Mesenchymal stem cell (in vitro differentiated cells and primary cell): ENCODE results near the gene DIAPH2.

ENCODE experiments used
- DNase-seq: peaks from one replicate; pipeline ENCODE4 v3.0.0-alpha.2; 2013
- H2AFZ ChIP-seq: one replicate; pipeline ENCODE4 v1.6.1; 2013; ENCODE audit warnings: low read depth, mild to moderate bottlenecking, control low read depth, inconsistent platforms, low read length, moderate library complexity
- H2AK5ac ChIP-seq: 2 replicates; pipeline ENCODE4 v1.6.1; 2013; ENCODE audit warnings: low read length, moderate library complexity, mild to moderate bottlenecking, inconsistent platforms; ENCODE audit not compliant: severe bottlenecking
- H2BK120ac ChIP-seq: one replicate; pipeline ENCODE4 v1.6.1; 2013; ENCODE audit warnings: low read depth, mild to moderate bottlenecking, inconsistent platforms, low read length, moderate library complexity
- H2BK12ac ChIP-seq, 2 experiments: one replicate each; pipeline ENCODE4 v1.6.1; 2013; ENCODE audit warnings: inconsistent platforms in 2 of 2, low read length in 2 of 2, mild to moderate bottlenecking in 2 of 2, moderate library complexity in 2 of 2, control low read depth in 1 of 2
- H2BK15ac ChIP-seq: one replicate; pipeline ENCODE4 v1.6.1; 2013; ENCODE audit warnings: mild to moderate bottlenecking, low read depth, inconsistent platforms; ENCODE audit not compliant: poor library complexity, severe bottlenecking
- H2BK5ac ChIP-seq: 2 replicates; pipeline ENCODE4 v1.6.1; 2013; ENCODE audit warnings: low read depth, mild to moderate bottlenecking, low read length, control low read depth, inconsistent platforms; ENCODE audit not compliant: poor library complexity, severe bottlenecking
- H3K14ac ChIP-seq, 2 experiments: one replicate each; pipeline ENCODE4 v1.6.1; 2013; ENCODE audit warnings: inconsistent platforms in 2 of 2, low read length in 2 of 2, control low read depth in 1 of 2, mild to moderate bottlenecking in 1 of 2, moderate library complexity in 1 of 2
- H3K18ac ChIP-seq, 2 experiments: one replicate each; pipeline ENCODE4 v1.6.1; 2013; ENCODE audit warnings: inconsistent platforms in 2 of 2, low read length in 2 of 2, control low read depth in 1 of 2, low read depth in 1 of 2, mild to moderate bottlenecking in 1 of 2
- H3K23ac ChIP-seq, 2 experiments: one replicate each; pipeline ENCODE4 v1.6.1; 2013; ENCODE audit warnings: inconsistent platforms in 2 of 2, low read length in 2 of 2, mild to moderate bottlenecking in 2 of 2, moderate library complexity in 2 of 2, control low read depth in 1 of 2
- H3K27ac ChIP-seq: 2 replicates; pipeline ENCODE4 v1.5.1; 2013; ENCODE audit warnings: mild to moderate bottlenecking, moderate library complexity, low read length, control low read depth, inconsistent platforms; ENCODE audit not compliant: poor library complexity, severe bottlenecking
- H3K27me3 ChIP-seq, 2 experiments: 2 replicates each; pipeline versions ENCODE4 v1.6.1 to v1.7.0; 2013; ENCODE audit warnings: low read length in 2 of 2, mild to moderate bottlenecking in 2 of 2, moderate library complexity in 2 of 2, control low read depth in 1 of 2, inconsistent platforms in 1 of 2; ENCODE audit not compliant: control insufficient read depth in 1 of 2, insufficient read depth in 1 of 2
- H3K36me3 ChIP-seq, 2 experiments: 2 replicates each; pipeline versions ENCODE4 v1.6.1 to v1.7.0; 2013; ENCODE audit warnings: low read length in 2 of 2, control low read depth in 1 of 2, inconsistent platforms in 1 of 2, low read depth in 1 of 2, mild to moderate bottlenecking in 1 of 2; ENCODE audit not compliant: insufficient read depth in 2 of 2, control insufficient read depth in 1 of 2
- H3K4ac ChIP-seq, 2 experiments: one replicate each; pipeline ENCODE4 v1.6.1; 2013; ENCODE audit warnings: inconsistent platforms in 2 of 2, low read length in 2 of 2, mild to moderate bottlenecking in 2 of 2, moderate library complexity in 2 of 2, control low read depth in 1 of 2, low read depth in 1 of 2
- H3K4me1 ChIP-seq: 2 replicates; pipeline ENCODE4 v1.6.1; 2013; ENCODE audit warnings: low read depth, low read length, control low read depth; ENCODE audit not compliant: control insufficient read depth, insufficient read depth
- H3K4me2 ChIP-seq: 2 replicates; pipeline ENCODE4 v1.6.1; 2013; ENCODE audit warnings: low read length, mild to moderate bottlenecking, inconsistent platforms; ENCODE audit not compliant: poor library complexity, severe bottlenecking
- H3K4me3 ChIP-seq, 2 experiments: 2 replicates each; pipeline versions ENCODE4 v1.5.1 to v1.7.0; 2013; ENCODE audit warnings: low read length in 2 of 2, mild to moderate bottlenecking in 2 of 2, control low read depth in 1 of 2, low read depth in 1 of 2; ENCODE audit not compliant: insufficient read depth in 1 of 2
- H3K79me1 ChIP-seq: replicated peaks from 2 replicates; pipeline ENCODE4 v1.6.1; 2013; ENCODE audit warnings: mild to moderate bottlenecking, control low read depth, low read length, inconsistent platforms; ENCODE audit not compliant: poor library complexity, severe bottlenecking
- H3K9ac ChIP-seq: 2 replicates; pipeline ENCODE4 v1.7.0; 2013; ENCODE audit warnings: mild to moderate bottlenecking, low read length, moderate library complexity
- H3K9me3 ChIP-seq: 2 replicates; pipeline ENCODE4 v1.7.0; 2013; ENCODE audit warnings: mild to moderate bottlenecking, low read length; ENCODE audit not compliant: control insufficient read depth
- H4K8ac ChIP-seq: one replicate; pipeline ENCODE4 v1.6.1; 2013; ENCODE audit warnings: inconsistent platforms, mild to moderate bottlenecking, low read length, moderate library complexity
- H4K91ac ChIP-seq: one replicate; pipeline ENCODE4 v1.6.1; 2013; ENCODE audit warnings: mild to moderate bottlenecking, low read length, inconsistent platforms
- WGBS: methylation state at CpG from one replicate; pipeline ENCODE4 v1.1.7; 2013; ENCODE audit warnings: mixed read lengths; 5-methylcytosine and 5-hydroxymethylcytosine counted together

DIAPH2 gene

DNA sequence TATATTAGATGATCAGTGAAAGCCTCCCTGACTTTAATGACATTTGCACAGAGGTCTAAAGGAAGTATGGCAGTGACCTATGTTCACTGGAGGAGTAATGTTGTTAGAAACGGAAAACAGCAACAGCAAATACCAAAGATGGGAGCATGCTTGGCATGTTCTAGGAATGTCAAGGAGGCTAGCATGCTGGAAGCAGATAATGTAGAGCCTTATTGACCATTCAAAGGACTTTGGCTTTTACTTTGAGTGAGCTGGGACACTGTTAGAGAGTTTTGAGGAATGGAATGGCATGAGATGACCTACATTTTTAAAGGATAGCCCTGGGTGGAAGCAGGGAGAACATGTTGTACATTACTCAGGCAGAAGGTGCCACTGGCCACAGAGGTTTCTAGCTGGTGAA lies 205.1 kb downstream of the DIAPH2 start:
- Histone ChIP-seq H3K4me3 (no peak overlapping the region), H2BK15ac (no peak overlapping the region), H3K27me3 (no peaks in the 10 kb centered on the region), H2AFZ (no peak overlapping the region), H3K79me1 (no peaks in the 10 kb centered on the region), H3K23ac (no peak overlapping the region), H4K8ac (no peak overlapping the region), H3K4me1 (no peaks in the 10 kb centered on the region), H2BK12ac (no peak overlapping the region), H2AK5ac (no peak overlapping the region), H3K9ac (no peak overlapping the region), H4K91ac (no peak overlapping the region), H2BK120ac (no peak overlapping the region), H2BK5ac (no peak overlapping the region), H3K27ac (no peak overlapping the region), H3K9me3 (no peaks in the 10 kb centered on the region), H3K14ac (no peak overlapping the region), H3K4me2 (no peak overlapping the region), H3K36me3 (peaks cover under 1 to 2% of the 10 kb centered on the region in 2 experiments), H3K4ac (no peak overlapping the region), H3K18ac (no peak overlapping the region)
- WGBS = 77% methylated on average over 1 of the region's 1 CpG
- peak; percentile 28 for DNase-seq

DNA sequence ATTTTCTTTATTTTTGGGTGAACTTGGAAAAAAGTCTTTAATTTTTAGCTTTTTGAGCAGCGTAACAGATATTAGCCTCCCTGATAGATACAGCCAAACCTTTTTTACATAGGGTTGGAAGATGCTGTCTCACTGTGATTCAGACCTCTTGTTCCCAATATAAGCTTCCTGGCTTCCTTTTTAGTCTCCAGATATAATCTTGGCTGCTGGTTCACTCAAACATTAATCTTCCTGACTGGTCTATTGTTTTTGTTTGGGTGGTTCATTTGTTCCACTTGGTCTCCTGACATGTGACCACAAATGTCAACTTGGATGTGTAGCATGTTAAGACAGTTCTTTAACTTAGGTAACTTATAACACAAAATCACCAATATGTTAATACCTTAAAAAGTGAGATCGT lies 222.1 kb downstream of the DIAPH2 start:
- no CpG with 5 or more reads among the region's 2 CpGs for WGBS
- H2AK5ac ChIP-seq = no peak overlapping the region
- no peak overlapping the region for H3K4ac ChIP-seq
- H2BK5ac ChIP-seq = no peak overlapping the region
- no peak overlapping the region for H3K23ac ChIP-seq
- H3K4me1 ChIP-seq = no peaks in the 10 kb centered on the region
- no peaks in the 10 kb centered on the region for H3K36me3 ChIP-seq
- DNase-seq = peak; percentile 4
- no peak overlapping the region for H2BK12ac ChIP-seq
- no peak overlapping the region for H2AFZ ChIP-seq
- no peak overlapping the region for H3K27ac ChIP-seq
- H3K4me3 ChIP-seq = no peak overlapping the region
- no peak overlapping the region for H3K14ac ChIP-seq
- no peak overlapping the region for H2BK15ac ChIP-seq
- no peak overlapping the region for H3K18ac ChIP-seq
- no peak overlapping the region for H4K8ac ChIP-seq
- H2BK120ac ChIP-seq = no peak overlapping the region
- no peak overlapping the region for H4K91ac ChIP-seq
- peak overlapping the region; percentile 0 for H3K9ac ChIP-seq
- H3K27me3 ChIP-seq = no peaks in the 10 kb centered on the region
- H3K79me1 ChIP-seq = no peaks in the 10 kb centered on the region
- H3K4me2 ChIP-seq = no peak overlapping the region
- H3K9me3 ChIP-seq = no peaks in the 10 kb centered on the region

DNA sequence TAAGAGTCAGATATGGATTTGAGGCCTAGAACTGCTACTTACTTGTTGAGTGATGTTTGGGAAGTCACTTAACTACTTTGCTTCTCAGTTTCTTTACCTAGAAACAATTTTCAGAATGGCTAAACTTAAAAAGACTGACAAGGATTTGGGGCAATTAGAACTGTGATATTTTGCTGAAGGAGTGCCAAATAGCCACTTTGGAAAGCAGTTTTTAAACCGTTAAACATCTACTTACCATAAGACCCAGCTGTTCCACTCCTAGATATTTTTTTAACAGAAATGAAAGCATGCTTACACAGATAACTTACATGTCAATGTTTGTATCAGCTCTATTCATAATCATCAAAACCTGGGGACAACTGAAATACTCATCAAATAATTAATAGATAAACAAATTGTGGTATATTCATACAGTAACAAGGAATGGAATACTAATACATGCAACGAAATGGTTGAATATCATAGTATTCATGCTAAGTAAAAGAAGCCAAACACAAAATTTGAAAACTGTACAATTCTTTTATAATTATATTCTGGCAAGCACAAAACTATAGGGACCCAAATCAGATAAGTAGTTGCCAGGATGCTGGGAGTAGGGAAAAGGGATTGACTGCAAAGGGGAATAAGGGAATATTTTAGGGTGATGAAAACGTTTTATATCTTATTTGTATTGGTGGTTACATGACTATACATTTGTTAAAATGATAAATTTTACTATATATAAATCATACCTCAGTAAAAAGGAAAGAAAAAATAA lies 223.1 kb downstream of the DIAPH2 start:
- Histone ChIP-seq H3K27ac (no peak overlapping the region), H4K91ac (no peak overlapping the region), H3K4ac (no peak overlapping the region), H2BK15ac (no peak overlapping the region), H2AK5ac (no peak overlapping the region), H3K4me1 (no peaks in the 10 kb centered on the region), H3K79me1 (no peaks in the 10 kb centered on the region), H2BK5ac (no peak overlapping the region), H2BK12ac (no peak overlapping the region), H2BK120ac (no peak overlapping the region), H3K36me3 (no peaks in the 10 kb centered on the region), H3K9me3 (no peaks in the 10 kb centered on the region), H3K14ac (no peak overlapping the region), H3K9ac (peak overlapping the region; percentile 31), H3K4me3 (no peak overlapping the region), H2AFZ (no peak overlapping the region), H3K4me2 (no peak overlapping the region), H3K18ac (no peak overlapping the region), H3K23ac (no peak overlapping the region), H4K8ac (no peak overlapping the region), H3K27me3 (no peaks in the 10 kb centered on the region)
- no peak for DNase-seq
- WGBS = 100% methylated on average over 1 of the region's 3 CpGs

DNA sequence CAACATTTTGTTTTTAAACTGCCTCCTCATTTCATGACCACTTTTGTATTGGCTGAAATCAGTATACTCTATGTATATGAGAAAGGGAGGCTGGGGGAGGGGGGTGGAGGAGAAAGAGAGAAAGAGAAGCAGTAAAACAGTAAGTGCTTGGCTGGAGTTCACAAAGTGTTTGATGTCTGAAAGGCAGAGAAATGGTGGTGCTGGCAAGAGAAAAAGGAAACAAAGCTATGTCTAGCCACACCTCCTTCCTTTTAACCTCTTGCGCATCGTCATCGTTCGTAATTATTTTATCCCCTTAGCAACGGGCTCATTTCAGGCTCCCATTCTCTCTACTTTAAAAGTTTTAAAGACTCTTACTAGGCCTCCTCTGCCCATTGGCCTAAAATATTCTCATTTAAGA lies 224.6 kb downstream of the DIAPH2 start:
- Histone ChIP-seq H3K9ac (peak overlapping the region; percentile 80), H3K18ac (no peak overlapping the region), H4K91ac (no peak overlapping the region), H3K79me1 (no peaks in the 10 kb centered on the region), H2AK5ac (no peak overlapping the region), H2BK15ac (no peak overlapping the region), H3K14ac (no peak overlapping the region), H3K36me3 (no peaks in the 10 kb centered on the region), H2BK5ac (no peak overlapping the region), H3K4me1 (no peaks in the 10 kb centered on the region), H3K4ac (no peak overlapping the region), H3K27me3 (no peaks in the 10 kb centered on the region), H4K8ac (no peak overlapping the region), H2BK120ac (no peak overlapping the region), H3K4me3 (no peak overlapping the region), H3K27ac (no peak overlapping the region), H3K23ac (no peak overlapping the region), H3K9me3 (no peaks in the 10 kb centered on the region), H2AFZ (no peak overlapping the region), H3K4me2 (no peak overlapping the region), H2BK12ac (no peak overlapping the region)
- 99% methylated on average over 5 of the region's 5 CpGs for WGBS
- no peak for DNase-seq
